GM18858 (cell line): ENCODE results near the gene CAPZA2.
"Not testable (repeated sequence)": the region's sequence is repeated elsewhere in the genome, so short reads cannot be mapped to it uniquely, and the experiment has no call there.

Source experiments
- ATAC-seq: cut with Tn5 transposase; IDR thresholded peaks from one replicate; pipeline ENCODE4 v1.9.1; 2021; ENCODE audit not compliant: unreplicated experiment

CAPZA2 gene

DNA sequence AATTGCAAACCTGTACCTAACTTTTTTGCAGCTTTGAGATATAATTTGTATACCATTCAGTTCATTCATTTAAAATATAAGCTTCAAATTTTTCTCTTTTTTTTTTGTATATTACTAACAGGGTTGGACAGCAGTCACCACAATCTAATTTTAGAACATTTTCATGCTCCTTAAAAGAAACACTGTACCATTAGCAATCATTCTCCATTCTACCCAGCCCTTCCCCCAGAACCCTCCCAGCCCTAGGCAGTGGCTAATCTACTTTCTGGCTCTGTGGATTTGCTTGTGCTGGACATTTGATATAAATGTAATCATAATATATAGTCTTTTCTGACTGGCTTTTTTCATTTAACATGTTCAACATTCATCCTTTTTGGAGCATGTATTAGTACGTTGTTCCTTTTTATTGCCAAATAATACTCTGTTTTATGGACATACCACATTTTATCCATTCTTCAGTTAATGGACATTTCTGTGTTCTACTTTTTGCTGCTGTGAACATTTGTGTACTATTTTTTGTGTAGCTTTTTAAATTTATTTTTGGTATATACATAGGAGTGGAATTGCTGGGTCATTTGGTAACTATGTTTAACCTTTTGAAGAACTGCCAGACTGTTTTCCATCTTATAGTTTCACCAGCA is 50.0 kb downstream of the CAPZA2 start:
- no peak for ATAC-seq

DNA sequence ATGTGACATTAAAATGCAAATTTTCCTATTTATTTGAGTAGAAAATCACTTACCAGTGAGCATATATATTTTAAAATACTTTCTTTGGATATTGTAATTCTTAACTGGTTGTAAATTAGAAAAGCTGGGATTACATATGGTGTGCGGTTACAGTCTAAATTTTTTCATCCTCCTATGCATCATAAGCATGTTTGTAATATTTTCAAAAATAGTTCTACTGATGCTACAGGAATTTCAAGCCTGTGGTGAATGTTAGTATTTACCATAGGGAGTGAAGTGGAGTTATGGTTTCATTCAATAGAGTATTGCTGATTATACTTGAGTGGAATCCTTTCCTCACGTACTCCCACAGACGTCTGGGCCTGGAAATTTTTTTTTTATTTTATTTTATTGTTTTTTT is 56.3 kb downstream of the CAPZA2 start:
- ATAC-seq: no peak

DNA sequence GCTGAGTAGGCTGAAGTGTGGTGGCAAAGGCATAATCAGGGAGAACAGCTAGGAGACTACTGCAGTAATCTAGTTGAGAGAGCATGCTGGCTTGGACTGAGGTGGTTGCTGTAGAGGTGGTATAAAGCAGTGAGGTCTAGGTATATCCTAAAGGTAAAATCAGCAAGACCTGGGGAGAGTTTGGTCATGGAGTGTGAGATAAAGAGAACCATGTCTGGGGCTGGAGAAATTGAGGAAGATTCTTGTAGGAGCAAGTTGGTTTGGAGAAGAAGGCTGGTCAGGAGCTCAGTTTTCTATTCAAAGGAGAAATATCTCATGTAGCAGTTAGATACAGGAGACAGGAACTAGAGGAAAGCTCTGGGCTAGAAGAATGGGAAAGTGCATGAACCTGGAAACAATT is 58.0 kb downstream of the CAPZA2 start:
- no peak for ATAC-seq

DNA sequence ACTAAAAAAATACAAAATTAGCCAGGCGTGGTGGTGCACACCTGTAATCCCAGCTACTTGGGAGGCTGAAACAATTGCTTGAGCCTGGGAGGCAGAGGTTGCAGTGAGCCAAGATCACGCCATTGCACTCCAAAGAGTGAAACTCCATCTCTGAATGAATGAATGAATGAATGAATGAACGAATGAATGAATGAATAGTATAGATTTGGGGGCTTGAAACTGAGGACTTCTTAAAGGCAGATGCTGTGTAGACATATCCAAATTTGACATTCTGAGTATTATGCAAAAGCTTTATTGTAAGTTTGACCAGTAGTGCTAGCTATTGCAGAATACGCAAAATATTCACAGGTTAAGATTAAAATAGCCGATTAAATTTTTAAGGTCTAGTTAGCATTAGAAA is 60.2 kb downstream of the CAPZA2 start:
- ATAC-seq: no peak

DNA sequence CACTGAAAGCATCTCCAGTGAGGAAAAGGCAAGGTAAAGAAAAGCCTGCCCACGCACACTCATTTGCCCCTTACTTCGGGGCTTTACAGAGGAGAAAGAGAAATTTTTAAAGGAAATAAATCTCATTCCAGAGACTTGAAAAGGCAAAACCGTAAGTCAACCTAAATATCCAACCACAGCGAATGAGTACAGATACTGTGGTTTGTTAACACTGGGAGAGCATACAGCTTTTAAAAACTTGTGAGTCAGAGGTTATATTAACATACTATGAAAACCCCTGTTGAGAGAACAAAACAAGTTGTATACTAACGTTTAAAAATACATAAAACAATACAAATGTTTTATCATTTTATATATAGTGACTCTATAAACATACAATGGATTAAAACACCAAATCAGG is 62.4 kb downstream of the CAPZA2 start:
- no peak for ATAC-seq

DNA sequence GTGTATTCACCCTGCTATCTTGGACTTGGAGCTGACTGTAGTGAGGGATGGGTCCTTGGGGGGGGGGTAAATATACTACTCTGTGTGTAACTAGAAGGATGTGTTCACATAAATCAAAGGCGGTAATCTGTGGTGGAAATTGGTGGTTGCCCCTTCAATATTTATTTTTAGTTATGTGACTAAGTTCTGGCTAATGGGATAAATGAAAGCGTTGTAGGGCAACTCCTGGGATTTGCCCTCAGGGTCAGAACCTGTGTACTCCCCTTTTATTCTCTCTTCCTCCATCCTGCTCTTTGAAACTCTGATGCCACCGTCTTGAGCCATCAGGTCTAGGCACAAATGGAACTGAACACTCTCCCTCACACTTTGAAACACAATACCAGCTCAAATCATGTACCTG is 66.6 kb downstream of the CAPZA2 start:
- ATAC-seq: no peak

DNA sequence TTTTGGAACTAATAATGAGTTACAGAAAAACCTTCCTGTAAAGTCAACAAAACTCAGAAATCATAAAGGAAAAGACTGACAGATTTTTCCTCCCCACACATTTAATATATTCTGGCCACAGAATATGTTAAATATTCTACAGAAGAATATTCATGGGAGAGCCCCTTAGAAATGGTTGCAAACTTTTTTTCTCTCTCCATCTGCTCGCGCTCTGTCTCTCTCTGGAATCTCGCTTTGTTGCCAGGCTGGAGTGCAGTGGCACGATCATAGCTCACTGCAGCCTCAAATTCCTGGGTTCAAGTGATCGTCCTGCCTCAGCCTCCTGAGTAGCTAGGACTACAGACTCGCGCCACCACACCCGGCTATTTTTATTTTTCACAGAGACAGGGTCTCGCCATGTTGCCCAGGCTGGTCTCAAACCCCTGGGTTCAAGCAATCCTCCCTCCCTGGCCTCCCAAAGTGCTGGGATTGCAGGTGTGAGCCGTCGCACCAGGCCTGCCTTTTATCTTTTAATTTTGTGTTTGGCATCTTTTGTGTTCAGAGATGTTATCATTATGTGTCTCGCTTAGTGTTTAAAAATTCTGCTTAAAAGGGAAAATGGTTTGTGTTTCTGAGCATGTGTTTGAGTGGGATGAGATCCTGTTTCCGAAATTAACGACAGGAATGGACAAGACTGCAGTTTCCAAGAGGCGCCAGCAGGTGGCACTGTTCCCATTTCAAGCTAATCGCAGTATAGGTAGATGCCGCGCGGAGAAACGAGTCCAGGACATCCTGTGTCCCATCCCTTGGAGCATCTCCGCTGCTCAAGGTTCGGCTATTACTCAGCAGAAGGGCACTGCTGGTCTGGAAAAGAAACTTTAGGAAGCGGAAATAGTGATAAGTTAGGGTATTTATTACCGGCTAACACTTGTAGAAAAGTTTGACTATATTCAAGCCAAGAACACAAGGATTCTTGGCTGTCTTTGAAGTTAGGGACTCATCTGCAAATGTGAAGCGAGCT is 67.8 kb downstream of the CAPZA2 start:
- peak; percentile 74 for ATAC-seq

DNA sequence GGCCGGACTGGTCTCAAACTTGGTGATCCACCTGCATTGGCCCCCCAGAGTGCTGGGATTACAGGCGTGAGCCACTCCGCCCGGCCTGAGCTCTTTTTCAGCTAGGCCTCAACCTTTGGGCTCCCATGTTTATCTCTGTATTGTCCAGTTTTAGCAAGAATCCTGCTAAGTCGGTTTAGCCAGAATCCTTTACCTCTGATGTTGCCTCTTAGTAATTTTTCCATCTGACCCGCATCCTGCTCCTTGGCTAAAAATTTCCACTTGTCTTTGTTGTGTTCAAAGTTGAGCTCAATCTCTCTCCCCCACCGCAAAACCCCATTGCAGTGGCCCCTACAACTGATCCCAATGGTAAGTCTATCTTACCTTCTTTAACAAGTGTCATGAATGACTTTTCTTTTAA is 70.2 kb downstream of the CAPZA2 start:
- no peak for ATAC-seq

DNA sequence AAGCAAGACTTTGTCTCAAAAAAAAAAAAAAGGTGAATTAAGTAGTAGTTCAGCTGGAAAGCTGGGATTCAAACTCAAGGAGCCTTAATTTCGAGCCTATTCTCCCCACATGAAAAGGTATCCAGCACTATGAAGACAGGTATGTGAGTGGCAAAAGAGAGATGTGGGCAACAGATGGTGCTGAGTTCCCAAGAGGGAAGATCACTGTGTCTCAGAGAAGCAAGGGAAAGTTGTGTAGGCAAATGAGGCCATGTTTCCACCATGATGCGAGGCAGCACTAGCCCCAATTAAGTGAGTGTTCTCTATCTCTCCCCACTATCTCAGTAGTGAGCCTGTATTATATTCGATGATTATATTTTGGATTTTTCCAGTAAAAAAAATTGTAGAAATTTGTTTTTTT is 71.1 kb downstream of the CAPZA2 start:
- ATAC-seq: no peak

DNA sequence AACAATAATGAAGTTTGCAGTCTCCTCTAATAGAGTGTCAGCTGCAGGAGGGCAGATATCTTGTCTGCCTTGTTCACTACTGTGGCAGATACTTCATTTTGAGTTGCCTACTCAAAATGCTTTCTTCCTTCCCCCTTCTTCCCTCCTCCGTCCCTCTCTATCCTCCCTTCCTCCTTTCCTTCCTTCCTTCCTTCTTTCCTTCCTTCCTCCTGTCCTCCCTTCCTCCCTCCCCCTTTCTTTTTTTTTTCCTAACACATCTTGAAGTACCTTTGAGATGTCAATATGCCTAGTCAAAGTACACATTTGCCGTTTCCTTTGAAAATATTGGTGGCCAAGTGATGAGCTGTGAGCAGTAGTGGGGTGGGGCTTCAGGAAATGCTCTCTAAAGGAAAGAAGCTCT is 72.2 kb downstream of the CAPZA2 start:
- no peak for ATAC-seq

DNA sequence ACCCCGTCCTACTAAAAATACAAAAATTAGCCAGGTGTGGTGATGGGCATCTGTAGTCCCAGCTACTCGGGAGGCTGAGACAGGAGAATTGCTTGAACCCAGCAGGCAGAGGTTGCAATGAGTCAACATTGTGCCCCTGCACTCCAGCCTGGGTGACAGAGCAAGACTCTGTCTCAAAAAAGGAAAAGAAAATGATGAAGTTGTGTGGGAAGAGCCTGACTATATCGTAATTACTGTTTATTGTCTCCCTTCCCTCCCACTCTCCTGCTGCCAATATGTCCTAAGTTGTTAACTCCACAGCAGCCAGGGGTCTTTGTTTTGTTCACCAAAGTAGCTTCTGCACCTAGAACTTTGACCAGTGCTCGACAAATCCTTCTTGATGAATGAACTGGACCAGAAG is 74.5 kb downstream of the CAPZA2 start:
- not testable (repeated sequence) for ATAC-seq

DNA sequence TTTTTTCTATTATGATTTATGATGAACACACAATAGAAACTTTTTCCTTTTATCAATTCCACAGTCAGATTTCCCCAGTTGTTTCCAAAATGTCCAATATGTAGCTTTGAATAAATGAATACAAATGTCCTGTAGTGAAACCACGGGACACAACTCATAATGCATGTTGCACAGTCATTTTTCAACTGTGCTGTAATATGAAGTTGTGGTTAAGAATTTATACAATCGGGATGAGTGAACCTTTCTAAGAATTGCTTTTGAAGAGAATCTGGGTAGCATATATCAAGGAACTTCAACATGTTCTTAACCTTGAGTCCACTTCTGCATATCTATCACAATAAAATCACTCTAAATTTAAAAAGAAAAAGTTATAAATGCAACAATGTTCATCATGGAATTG is 76.3 kb downstream of the CAPZA2 start:
- ATAC-seq: no peak

DNA sequence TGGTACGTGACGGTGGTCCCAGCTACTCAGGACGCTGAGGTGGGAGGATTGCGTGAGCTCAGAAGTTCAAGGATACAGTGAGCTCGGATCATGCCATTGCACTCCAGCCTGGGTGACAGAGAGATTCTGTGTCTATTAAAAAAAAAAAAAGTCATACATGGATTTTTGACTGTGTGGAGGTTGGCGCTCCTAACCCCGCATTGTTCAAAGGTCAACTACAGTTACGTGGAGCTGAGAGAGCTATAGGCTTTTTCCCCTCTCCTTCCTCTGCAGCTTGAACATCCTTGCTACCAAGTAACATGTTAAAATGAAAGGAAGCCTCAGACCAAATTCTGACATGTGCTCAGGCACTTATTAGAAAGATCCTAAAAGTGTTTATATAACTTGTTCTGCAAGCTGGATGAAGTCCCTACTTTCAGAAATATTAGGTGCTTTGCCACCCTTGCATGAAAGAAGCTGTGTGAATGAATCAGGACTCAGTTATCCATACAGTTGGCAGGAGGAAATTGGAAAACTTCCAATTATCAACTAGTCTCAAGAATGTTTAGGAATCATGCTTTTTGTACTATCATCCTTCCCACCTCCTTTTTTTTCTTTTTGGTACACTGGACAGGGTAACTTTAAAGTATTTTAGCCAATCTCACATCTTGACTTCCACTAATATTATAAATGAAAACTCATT is 78.4 kb downstream of the CAPZA2 start:
- no peak for ATAC-seq

DNA sequence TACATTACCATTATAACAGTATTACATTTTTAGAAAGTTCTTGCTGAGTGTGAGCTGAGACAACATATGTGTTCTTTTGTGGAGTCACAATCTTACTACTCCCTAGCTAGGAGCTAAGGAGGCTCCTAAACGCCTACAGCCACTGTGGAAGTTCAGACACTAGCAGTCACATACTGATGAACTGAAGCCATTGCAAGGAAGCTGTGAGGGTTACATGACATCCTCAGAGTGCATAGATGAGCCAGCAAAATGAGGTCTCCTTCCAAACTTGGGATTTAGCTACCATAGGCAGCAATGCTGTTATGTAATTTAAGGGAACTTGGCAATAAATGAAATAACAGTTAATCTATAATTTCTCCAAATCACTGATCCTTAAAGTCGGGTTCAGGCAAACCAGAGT is 80.1 kb downstream of the CAPZA2 start:
- no peak for ATAC-seq

DNA sequence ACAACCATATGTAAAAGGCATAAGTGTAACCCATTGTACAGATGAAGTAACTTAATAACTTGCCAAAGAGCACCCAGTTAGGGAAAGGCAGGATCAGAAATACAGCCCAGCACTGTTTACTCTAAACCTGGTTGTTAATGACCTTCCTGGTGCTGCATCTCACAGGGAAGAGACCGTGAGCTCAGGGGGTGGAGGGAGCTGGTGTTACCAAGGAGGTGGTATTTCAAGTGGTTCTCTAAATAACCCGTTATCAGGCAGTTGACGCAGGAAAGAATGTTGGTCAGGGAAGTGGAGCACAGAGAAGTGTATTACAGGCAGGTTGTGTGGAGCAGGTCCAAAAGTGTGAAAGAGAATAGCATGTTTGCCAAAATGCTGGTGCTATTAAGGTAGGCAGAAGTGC is 86.5 kb downstream of the CAPZA2 start:
- ATAC-seq: no peak

DNA sequence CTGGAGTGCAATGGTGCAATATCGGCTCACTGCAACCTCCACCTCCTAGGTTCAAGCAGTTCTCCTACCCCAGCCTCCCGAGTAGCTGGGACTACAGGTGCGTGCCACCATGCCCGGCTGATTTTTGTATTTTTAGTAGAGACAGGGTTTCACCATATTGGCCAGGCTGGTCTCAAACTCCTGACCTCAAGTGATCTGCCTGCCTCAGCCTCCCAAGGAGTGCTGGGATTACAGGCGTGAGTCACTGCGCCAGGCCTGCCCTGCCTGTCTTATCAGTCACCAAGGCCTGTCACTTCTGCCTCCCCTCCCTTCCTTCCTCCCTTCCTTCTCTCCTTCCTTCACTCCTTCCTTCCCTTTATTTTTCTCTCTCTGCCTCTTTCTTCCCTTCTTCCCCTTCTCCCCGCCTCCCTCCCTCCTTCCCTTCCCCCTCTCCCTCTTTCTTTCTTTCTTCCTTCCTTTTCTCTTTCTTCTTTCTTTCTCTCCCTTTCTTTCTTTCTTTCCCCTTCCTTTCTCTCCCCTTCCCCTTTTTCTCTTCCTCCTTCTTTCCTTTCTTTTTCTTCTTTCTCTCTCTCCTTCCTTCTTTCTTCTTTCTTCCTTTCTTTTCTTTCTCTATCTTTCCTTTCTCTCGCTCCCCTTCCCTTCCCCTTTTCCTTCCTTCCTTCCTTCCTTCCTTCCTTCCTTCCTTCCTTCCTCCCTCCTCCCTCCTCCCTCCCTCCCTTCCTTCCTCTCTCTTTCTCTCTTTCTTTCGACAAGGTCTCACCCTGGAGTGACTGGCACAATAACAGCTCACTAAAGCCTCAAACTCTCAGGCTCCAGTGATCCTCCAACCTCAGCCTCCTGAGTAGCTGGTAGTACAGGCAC is 87.8 kb downstream of the CAPZA2 start:
- no peak for ATAC-seq

DNA sequence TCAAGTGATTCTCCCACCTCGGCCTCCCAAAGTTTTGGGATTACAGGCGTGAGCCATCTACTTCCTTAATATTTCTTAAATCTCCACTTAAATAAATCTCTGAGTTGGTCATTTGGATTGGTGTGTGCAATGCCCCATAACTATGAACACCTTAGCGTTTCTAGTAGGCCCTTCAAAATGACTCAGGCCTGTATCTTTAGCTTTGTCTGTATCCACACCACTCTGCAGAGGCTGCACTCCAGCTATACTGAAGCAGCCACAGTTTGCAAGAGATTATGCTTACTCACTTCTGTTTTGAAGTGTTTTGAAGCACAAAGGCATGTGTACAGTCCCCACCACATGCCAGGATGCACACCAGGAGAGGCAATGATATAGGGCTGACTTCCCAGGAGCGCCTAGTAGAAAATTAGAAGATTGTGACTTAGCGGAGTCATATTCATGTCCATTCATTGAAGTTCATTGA is 88.5 kb downstream of the CAPZA2 start:
- ATAC-seq: no peak

DNA sequence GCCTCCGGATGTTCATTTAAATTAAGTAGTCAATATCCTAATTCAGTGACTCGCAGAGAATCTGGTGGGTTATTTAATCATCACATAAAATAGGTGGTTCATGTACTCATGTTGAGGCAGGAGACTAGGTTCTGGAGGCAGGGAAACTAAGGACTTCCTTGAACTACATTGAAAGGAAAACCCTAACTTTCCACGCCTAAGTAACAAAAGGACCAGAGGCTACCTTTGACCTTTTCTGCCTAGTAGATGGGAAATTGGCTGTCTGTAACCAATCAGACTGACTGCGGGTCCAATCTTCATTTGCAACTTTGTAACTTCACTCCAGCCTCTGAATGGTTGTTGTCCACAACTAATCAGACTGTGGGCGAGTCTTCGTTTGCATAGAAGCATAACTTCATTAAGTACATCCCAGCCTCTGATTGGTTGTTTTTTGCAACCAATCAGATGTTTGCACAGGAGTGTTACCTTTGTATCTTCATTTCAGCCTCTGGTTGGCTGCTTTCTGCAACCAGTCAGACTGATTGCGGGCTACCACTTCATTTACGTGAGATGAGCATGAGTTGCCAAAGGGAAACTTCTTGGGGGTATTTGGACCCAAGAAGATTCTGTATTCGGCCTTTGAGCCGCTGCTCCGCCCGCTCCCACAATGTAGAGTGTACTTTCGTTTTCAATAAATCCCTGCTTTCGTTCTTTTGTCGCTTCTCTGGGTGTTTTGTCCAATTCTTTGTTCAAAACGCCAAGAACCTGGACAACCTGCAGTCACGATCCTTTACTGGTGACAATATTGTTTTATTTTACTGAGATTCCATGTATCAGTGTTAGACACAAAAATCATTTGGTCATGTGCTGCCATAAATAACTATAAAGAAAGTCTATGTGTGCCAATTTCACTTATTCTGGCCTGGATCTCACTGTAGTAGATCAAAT is 89.2 kb downstream of the CAPZA2 start:
- ATAC-seq: no peak

DNA sequence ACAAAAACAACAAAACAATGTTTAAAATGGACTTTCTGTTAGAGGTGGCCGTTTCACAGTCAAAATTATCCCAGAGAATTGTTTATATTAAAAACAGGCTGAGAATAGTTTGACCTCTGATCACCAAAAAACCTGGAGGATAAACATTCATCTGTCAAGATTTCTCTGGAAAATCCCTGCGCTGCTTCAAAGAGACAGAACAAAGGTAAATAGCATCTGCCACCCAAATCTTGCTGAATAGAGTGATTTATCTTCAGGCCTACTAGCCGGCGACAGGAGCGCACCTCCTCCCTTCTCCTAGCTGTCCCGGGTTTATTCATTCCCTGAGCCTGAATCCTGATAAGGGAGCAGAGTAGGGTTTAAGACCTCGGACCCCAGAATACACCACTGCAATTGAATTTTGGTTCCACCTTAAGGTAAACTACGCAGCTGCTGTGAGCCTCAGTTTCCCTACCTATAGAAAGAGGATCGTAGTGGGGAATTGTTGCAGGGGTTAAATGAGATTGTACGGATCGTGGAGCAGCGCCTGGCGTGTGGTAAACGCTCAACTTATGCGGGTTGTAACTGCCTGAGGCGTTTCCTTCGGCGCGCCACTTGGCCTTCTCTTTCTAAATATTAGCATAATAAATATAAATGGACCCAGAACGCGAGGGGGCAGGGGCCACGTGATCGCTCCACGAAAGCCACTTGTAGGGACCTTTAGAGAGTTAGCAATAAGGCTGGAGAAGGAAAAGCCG is 90.4 kb downstream of the CAPZA2 start:
- peak; percentile 3 for ATAC-seq
